Stimulated activated CD4-positive, alpha-beta T cell treated with anti-CD3 and anti-CD28 coated beads, Interleukin-4, amount 100 ng/mL, for 24 hours (primary cell): ENCODE data around the gene RAG2.

ENCODE experiments used
- DNase-seq: peaks from one replicate; pipeline ENCODE4 v3.0.0-alpha.2; 2020

The RAG2 gene

GRCh38 chr11:36598051-36598450 is at the start of gene RAG2:
Gene RAG2 (minus strand): TSS chr11:36598236. CDS start chr11:36594168, 4,068 bp downstream.
- DNase-seq: no peak

- no peak for DNase-seq
Measured at GRCh38 chr11:36638556-36638955, 40.5 kb upstream of the RAG2 start.

GRCh38 chr11:36635066-36635862 is 37.2 kb upstream of the RAG2 start:
- no peak for DNase-seq

GRCh38 chr11:36631774-36632173 is 33.7 kb upstream of the RAG2 start:
- no peak for DNase-seq

- DNase-seq: no peak
Measured at GRCh38 chr11:36628765-36629244, 30.8 kb upstream of the RAG2 start.

GRCh38 chr11:36628141-36628540 is 30.1 kb upstream of the RAG2 start:
- no peak for DNase-seq

- no peak for DNase-seq
Measured at GRCh38 chr11:36627471-36627870, 29.4 kb upstream of the RAG2 start.

GRCh38 chr11:36627006-36627405 is 29.0 kb upstream of the RAG2 start:
- DNase-seq: no peak

- no peak for DNase-seq
Measured at GRCh38 chr11:36623494-36623893, 25.5 kb upstream of the RAG2 start.

- no peak for DNase-seq
Measured at GRCh38 chr11:36622431-36623136, 24.5 kb upstream of the RAG2 start.

- no peak for DNase-seq
Measured at GRCh38 chr11:36620246-36620645, 22.2 kb upstream of the RAG2 start.

GRCh38 chr11:36619502-36619901 is 21.5 kb upstream of the RAG2 start:
- no peak for DNase-seq

GRCh38 chr11:36618363-36619047 is 20.5 kb upstream of the RAG2 start:
- no peak for DNase-seq

GRCh38 chr11:36617543-36618362 is 19.7 kb upstream of the RAG2 start:
- DNase-seq: no peak

GRCh38 chr11:36615826-36616225 is 17.8 kb upstream of the RAG2 start:
- DNase-seq: no peak

- no peak for DNase-seq
Measured at GRCh38 chr11:36609383-36609782, 11.3 kb upstream of the RAG2 start.

- no peak for DNase-seq
Measured at GRCh38 chr11:36608491-36609199, 10.6 kb upstream of the RAG2 start.

- DNase-seq: no peak
Measured at GRCh38 chr11:36605221-36606216, 7.5 kb upstream of the RAG2 start.

GRCh38 chr11:36602135-36602534 is 4.1 kb upstream of the RAG2 start:
- no peak for DNase-seq

GRCh38 chr11:36601155-36601554 is 3.1 kb upstream of the RAG2 start:
- no peak for DNase-seq

- no peak for DNase-seq
Measured at GRCh38 chr11:36600180-36600579, 2.1 kb upstream of the RAG2 start.
